CD8-positive, alpha-beta memory T cell (primary cell): ENCODE data around the gene NFX1. TPM values are rescaled to one million over a fixed set of nuclear protein-coding genes. Genes with fewer than 3 reads are reported as not detected.

Experiments used
- CTCF ChIA-PET: fragments of 350-600 bp; sonication (Branson Sonifier 250); formaldehyde crosslinking; loops from one replicate; lab custom pipeline; 2021; ENCODE audit warnings: antibody characterized with exemption; lab: Charles Lee
- POLR2A ChIA-PET: fragments of 350-600 bp; sonication (Branson Sonifier 250); formaldehyde crosslinking; loops from one replicate; lab custom pipeline; 2021; ENCODE audit warnings: antibody characterized with exemption; lab: Charles Lee
- DNase-seq, 5 donors: peaks; one replicate each; pipeline versions ENCODE4 v3.0.0 to v3.0.0-alpha.2; 2020 to 2022; ENCODE audit warnings: mixed read lengths in 1 of 5
- H3K27ac ChIP-seq: one replicate; pipeline ENCODE4 v1.7.0; 2013; ENCODE audit warnings: low read depth, mild to moderate bottlenecking, low read length, moderate library complexity
- H3K27me3 ChIP-seq: 2 replicates; pipeline ENCODE4 v1.7.0; 2013; ENCODE audit warnings: low read length, mild to moderate bottlenecking; ENCODE audit not compliant: insufficient read depth, poor library complexity, severe bottlenecking
- H3K36me3 ChIP-seq: 2 replicates; pipeline ENCODE4 v1.7.0; 2013; ENCODE audit warnings: mild to moderate bottlenecking, low read length, moderate library complexity; ENCODE audit not compliant: insufficient read depth
- H3K4me1 ChIP-seq: 2 replicates; pipeline ENCODE4 v1.7.0; 2013; ENCODE audit warnings: mild to moderate bottlenecking, low read length, moderate library complexity; ENCODE audit not compliant: insufficient read depth
- H3K4me3 ChIP-seq: 2 replicates; pipeline ENCODE4 v1.7.0; 2013; ENCODE audit warnings: mild to moderate bottlenecking, low read length
- H3K9me3 ChIP-seq: 2 replicates; pipeline ENCODE4 v1.7.0; 2013; ENCODE audit warnings: mild to moderate bottlenecking, low read length
- H3K27ac Mint-ChIP-seq, 8 donors: one replicate each; pipeline ENCODE4 v1.8.0; 2020 to 2021; ENCODE audit warnings: mixed read lengths in 8 of 8, mild to moderate bottlenecking in 6 of 8, inconsistent platforms in 3 of 8, moderate library complexity in 3 of 8
- H3K27me3 Mint-ChIP-seq, 2 donors: one replicate each; pipeline ENCODE4 v1.8.0; 2020 to 2021; ENCODE audit warnings: mixed read lengths in 2 of 2, mild to moderate bottlenecking in 1 of 2, moderate library complexity in 1 of 2
- H3K36me3 Mint-ChIP-seq, 3 donors: one replicate each; pipeline ENCODE4 v1.8.0; 2020 to 2021; ENCODE audit warnings: mixed read lengths in 3 of 3, inconsistent platforms in 1 of 3, mild to moderate bottlenecking in 1 of 3
- H3K4me1 Mint-ChIP-seq, 3 donors: one replicate each; pipeline ENCODE4 v1.8.0; 2020 to 2021; ENCODE audit warnings: mixed read lengths in 3 of 3, inconsistent platforms in 1 of 3, mild to moderate bottlenecking in 1 of 3
- H3K4me3 Mint-ChIP-seq, 7 donors: one replicate each; pipeline ENCODE4 v1.8.0; 2020 to 2021; ENCODE audit warnings: mixed read lengths in 7 of 7, mild to moderate bottlenecking in 6 of 7, moderate library complexity in 4 of 7, inconsistent platforms in 2 of 7
- H3K9me3 Mint-ChIP-seq, 5 donors: one replicate each; pipeline ENCODE4 v1.8.0; 2020 to 2022; ENCODE audit warnings: mixed read lengths in 5 of 5, mild to moderate bottlenecking in 3 of 5, moderate library complexity in 2 of 5, inconsistent platforms in 1 of 5
- polyA plus RNA-seq: library from polyadenylated mRNA; unstranded; fragments of 300-500 nt; fragmentation: Illumina TruSeq; gene quantifications from one replicate; pipeline ENCODE4 v1.2.3, GENCODE V29; 2021
- total RNA-seq, 2 experiments: library from RNA; stranded (reverse); gene quantifications; one replicate each; pipeline ENCODE4 v1.2.3, GENCODE V29; 2021

The NFX1 gene
- total and polyA plus RNA-seq, 3 experiments from 2014 or later = 38.8 to 45.6 (median 42.7) TPM

GRCh38 chr9:33260372-33260771, 29.9 kb upstream of the NFX1 start:
- peak overlapping the region in 2 of 8 donors; percentile 24 to 34 for H3K27ac Mint-ChIP-seq
- H3K4me3 ChIP-seq = no peak overlapping the region
- peaks cover 14% of the 10 kb centered on the region for H3K4me1 ChIP-seq
- H3K27me3 Mint-ChIP-seq = no peaks in the 10 kb centered on the region
- no peak overlapping the region for H3K27ac ChIP-seq
- DNase-seq = no peak
- H3K36me3 Mint-ChIP-seq = peaks cover 8 to 81% (median 27%) of the 10 kb centered on the region in 3 donors
- no peaks in the 10 kb centered on the region for H3K9me3 Mint-ChIP-seq
- ChIA-PET POLR2A (no interaction called here), CTCF (no interaction called here)
- peaks cover 51% of the 10 kb centered on the region for H3K36me3 ChIP-seq
- H3K27me3 ChIP-seq = no peaks in the 10 kb centered on the region
- H3K9me3 ChIP-seq = no peaks in the 10 kb centered on the region
- peaks cover 26 to 39% (median 38%) of the 10 kb centered on the region in 3 donors for H3K4me1 Mint-ChIP-seq
- no peak overlapping the region for H3K4me3 Mint-ChIP-seq

GRCh38 chr9:33263131-33264002, 26.9 kb upstream of the NFX1 start:
- peak overlapping the region; percentile 76 to 99 (median 94) for H3K27ac Mint-ChIP-seq
- Histone ChIP-seq H3K36me3 (peaks cover 36% of the 10 kb centered on the region), H3K9me3 (no peaks in the 10 kb centered on the region), H3K4me1 (peaks cover 35% of the 10 kb centered on the region), H3K27me3 (no peaks in the 10 kb centered on the region), H3K27ac (peak overlapping the region; percentile 85), H3K4me3 (peak overlapping the region; percentile 92)
- POLR2A ChIA-PET = interaction anchor here (0.6 to 4.1 kb wide), 3 partner anchors 14 to 238 kb away, joined by 3 to 28 read pairs (median 8); partner anchors contain the start of genes DNAJA1 and NFX1
- DNase-seq = peak in 1 of 5 donors; percentile 2
- no peaks in the 10 kb centered on the region for H3K9me3 Mint-ChIP-seq
- CTCF ChIA-PET = interaction anchor here (1.3 to 1.6 kb wide), 2 partner anchors 24 to 37 kb away, joined by 4 to 6 read pairs; no protein-coding TSS in a partner anchor
- peaks cover 45 to 68% (median 66%) of the 10 kb centered on the region in 3 donors for H3K4me1 Mint-ChIP-seq
- no peaks in the 10 kb centered on the region for H3K27me3 Mint-ChIP-seq
- peak overlapping the region; percentile 84 to 98 (median 94) for H3K4me3 Mint-ChIP-seq
- H3K36me3 Mint-ChIP-seq = peaks cover 4 to 75% (median 25%) of the 10 kb centered on the region in 3 donors

- Histone ChIP-seq H3K4me1 (peaks cover 35% of the 10 kb centered on the region), H3K27me3 (no peaks in the 10 kb centered on the region), H3K9me3 (no peaks in the 10 kb centered on the region), H3K4me3 (peak overlapping the region; percentile 92), H3K27ac (peak overlapping the region; percentile 85), H3K36me3 (peaks cover 30% of the 10 kb centered on the region)
- Mint-ChIP-seq H3K4me1 (peaks cover 42 to 68% (median 62%) of the 10 kb centered on the region in 3 donors), H3K36me3 (peaks cover 4 to 72% (median 23%) of the 10 kb centered on the region in 3 donors), H3K27ac (peak overlapping the region; percentile 76 to 99 (median 94)), H3K9me3 (no peaks in the 10 kb centered on the region), H3K4me3 (peak overlapping the region; percentile 84 to 98 (median 94)), H3K27me3 (no peaks in the 10 kb centered on the region)
- ChIA-PET POLR2A (interaction anchor here (0.6 to 4.1 kb wide), 5 partner anchors 15 to 239 kb away, joined by 3 to 28 read pairs (median 3); partner anchors contain the start of genes B4GALT1, DNAJA1, NFX1 and SMU1), CTCF (interaction anchor here (1.3 to 1.6 kb wide), 2 partner anchors 23 to 38 kb away, joined by 4 to 6 read pairs; no protein-coding TSS in a partner anchor)
- peak in 3 of 5 donors; percentile 34 to 70 (median 51) for DNase-seq
These were observed 26.3 kb upstream of the NFX1 start for GRCh38 chr9:33264003-33264472.

- Mint-ChIP-seq H3K27ac (peak within 1 kb of the TSS; percentile 83 to 99 (median 98)), H3K4me1 (peaks cover 42 to 66% (median 61%) of the 10 kb centered on the region in 3 donors), H3K4me3 (peak within 1 kb of the TSS; percentile 88 to 98 (median 94)), H3K9me3 (no peaks in the 10 kb centered on the region), H3K27me3 (no peaks in the 10 kb centered on the region), H3K36me3 (peaks cover 2 to 68% (median 22%) of the 10 kb centered on the region in 3 donors)
- H3K4me3 ChIP-seq = peak within 1 kb of the TSS; percentile 92
- H3K36me3 ChIP-seq = peaks cover 25% of the 10 kb centered on the region
- ChIA-PET CTCF (interaction anchor here (0.9 to 1.6 kb wide), 3 partner anchors 20 to 38 kb away, joined by 3 to 6 read pairs (median 4); no protein-coding TSS in a partner anchor), POLR2A (interaction anchor here (0.6 to 4.1 kb wide), 5 partner anchors 26 to 240 kb away, joined by 3 to 28 read pairs (median 3); partner anchors contain the start of genes B4GALT1, DNAJA1, NFX1 and SMU1)
- peak within 1 kb of the TSS; percentile 85 for H3K27ac ChIP-seq
- H3K4me1 ChIP-seq = peaks cover 35% of the 10 kb centered on the region
- H3K9me3 ChIP-seq = no peaks in the 10 kb centered on the region
- DNase-seq = peak; percentile 99 to 100 (median 99)
- no peaks in the 10 kb centered on the region for H3K27me3 ChIP-seq
These were observed 25.7 kb upstream of the NFX1 start, which contains the start of the genes BAG1 and CHMP5 for GRCh38 chr9:33264473-33265177. TSS of gene BAG1 (minus strand) at chr9:33264708. TSS of gene CHMP5 (plus strand) at chr9:33265049. CDS start at chr9:33265079, 30 bp downstream.

- ChIA-PET POLR2A (interaction anchor here (4.1 kb wide), 1 partner anchor 25 kb away, joined by 28 read pairs; the partner anchor contains the start of gene NFX1), CTCF (interaction anchor here (0.9 kb wide), 1 partner anchor 19 kb away, joined by 3 read pairs; no protein-coding TSS in a partner anchor)
- H3K27ac ChIP-seq = peak overlapping the region; percentile 77
- peaks cover 24% of the 10 kb centered on the region for H3K36me3 ChIP-seq
- H3K36me3 Mint-ChIP-seq = peaks cover 0 to 68% (median 18%) of the 10 kb centered on the region in 3 donors
- peak overlapping the region; percentile 83 to 99 (median 98) for H3K27ac Mint-ChIP-seq
- H3K4me1 Mint-ChIP-seq = peaks cover 42 to 60% (median 58%) of the 10 kb centered on the region in 3 donors
- peak overlapping the region; percentile 88 to 95 (median 91) for H3K4me3 Mint-ChIP-seq
- no peak for DNase-seq
- H3K27me3 Mint-ChIP-seq = no peaks in the 10 kb centered on the region
- no peaks in the 10 kb centered on the region for H3K27me3 ChIP-seq
- no peaks in the 10 kb centered on the region for H3K9me3 Mint-ChIP-seq
- peaks cover 35% of the 10 kb centered on the region for H3K4me1 ChIP-seq
- H3K9me3 ChIP-seq = no peaks in the 10 kb centered on the region
- peak overlapping the region; percentile 71 for H3K4me3 ChIP-seq
These were observed 25.0 kb upstream of the NFX1 start for GRCh38 chr9:33265211-33265865.

GRCh38 chr9:33267151-33267767, 23.1 kb upstream of the NFX1 start:
- Histone ChIP-seq H3K36me3 (peaks cover 25% of the 10 kb centered on the region), H3K4me1 (peaks cover 35% of the 10 kb centered on the region), H3K9me3 (no peaks in the 10 kb centered on the region), H3K27me3 (no peaks in the 10 kb centered on the region), H3K27ac (no peak overlapping the region), H3K4me3 (no peak overlapping the region)
- H3K9me3 Mint-ChIP-seq = no peaks in the 10 kb centered on the region
- ChIA-PET CTCF (interaction anchor here (1.1 kb wide), 1 partner anchor 21 kb away, joined by 3 read pairs; no protein-coding TSS in a partner anchor), POLR2A (no interaction called here)
- H3K4me3 Mint-ChIP-seq = peak overlapping the region in 2 of 7 donors; percentile 10 to 22
- peaks cover 0 to 68% (median 14%) of the 10 kb centered on the region in 3 donors for H3K36me3 Mint-ChIP-seq
- DNase-seq = no peak
- H3K27ac Mint-ChIP-seq = peak overlapping the region in 7 of 8 donors; percentile 1 to 97 (median 69)
- H3K4me1 Mint-ChIP-seq = peaks cover 41 to 52% (median 50%) of the 10 kb centered on the region in 3 donors
- H3K27me3 Mint-ChIP-seq = no peaks in the 10 kb centered on the region
